ENCODE data around the gene ESR1. TPM values are rescaled to one million over a fixed set of nuclear protein-coding genes. Genes with fewer than 3 reads are reported as not detected.

Gene ESR1
- polyA plus RNA-seq, 4 donors: 0.13 to 0.55 TPM; not detected in 2

GRCh38 chr6:151869345-151869744, 61.9 kb downstream of the ESR1 start:
- DNase-seq (no peak), FAIRE-seq (no peak)
- 75 to 96% (median 81%) methylated on average over 1 of the region's 1 CpG for WGBS, 3 donors
- no peak overlapping the region for H3K4me3 ChIP-seq (ENCODE audit: low read depth in 1 of 3, low read length in 3 of 3)
- no peak overlapping the region for H3K27ac ChIP-seq (ENCODE audit: low read depth in 1 of 3, low read length in 2 of 3)
- H3K27me3 ChIP-seq (ENCODE audit: control insufficient read depth in 3 of 3, insufficient read depth in 3 of 3, low read length in 3 of 3): no peaks in the 10 kb centered on the region
- H3K4me1 ChIP-seq (ENCODE audit: control insufficient read depth in 3 of 3, insufficient read depth in 2 of 3, low read depth in 1 of 3, low read length in 2 of 3): no peaks in the 10 kb centered on the region
- no peaks in the 10 kb centered on the region for H3K36me3 ChIP-seq (ENCODE audit: control insufficient read depth in 3 of 3, insufficient read depth in 2 of 3, low read depth in 1 of 3, low read length in 3 of 3)
- peaks cover 0 to 7% of the 10 kb centered on the region in 2 donors for H3K9me3 ChIP-seq (ENCODE audit: control insufficient read depth in 2 of 2, insufficient read depth in 1 of 2, low read depth in 1 of 2, low read length in 1 of 2)

GRCh38 chr6:151869787-151870186, 62.3 kb downstream of the ESR1 start:
- 54 to 58% (median 55%) methylated on average over 1 of the region's 1 CpG for WGBS, 3 donors
- Histone ChIP-seq H3K27ac (ENCODE audit: low read depth in 1 of 3, low read length in 2 of 3) (no peak overlapping the region), H3K36me3 (ENCODE audit: control insufficient read depth in 3 of 3, insufficient read depth in 2 of 3, low read depth in 1 of 3, low read length in 3 of 3) (no peaks in the 10 kb centered on the region), H3K4me1 (ENCODE audit: control insufficient read depth in 3 of 3, insufficient read depth in 2 of 3, low read depth in 1 of 3, low read length in 2 of 3) (no peaks in the 10 kb centered on the region), H3K27me3 (ENCODE audit: control insufficient read depth in 3 of 3, insufficient read depth in 3 of 3, low read length in 3 of 3) (no peaks in the 10 kb centered on the region), H3K4me3 (ENCODE audit: low read depth in 1 of 3, low read length in 3 of 3) (no peak overlapping the region), H3K9me3 (ENCODE audit: control insufficient read depth in 2 of 2, insufficient read depth in 1 of 2, low read depth in 1 of 2, low read length in 1 of 2) (peaks cover 0 to 7% of the 10 kb centered on the region in 2 donors)
- FAIRE-seq (no peak), DNase-seq (no peak)

GRCh38 chr6:151870375-151870774, 62.9 kb downstream of the ESR1 start:
- Histone ChIP-seq H3K27me3 (ENCODE audit: control insufficient read depth in 3 of 3, insufficient read depth in 3 of 3, low read length in 3 of 3) (no peaks in the 10 kb centered on the region), H3K4me3 (ENCODE audit: low read depth in 1 of 3, low read length in 3 of 3) (no peak overlapping the region), H3K4me1 (ENCODE audit: control insufficient read depth in 3 of 3, insufficient read depth in 2 of 3, low read depth in 1 of 3, low read length in 2 of 3) (no peaks in the 10 kb centered on the region), H3K9me3 (ENCODE audit: control insufficient read depth in 2 of 2, insufficient read depth in 1 of 2, low read depth in 1 of 2, low read length in 1 of 2) (peaks cover 0 to 6% of the 10 kb centered on the region in 2 donors), H3K27ac (ENCODE audit: low read depth in 1 of 3, low read length in 2 of 3) (no peak overlapping the region), H3K36me3 (ENCODE audit: control insufficient read depth in 3 of 3, insufficient read depth in 2 of 3, low read depth in 1 of 3, low read length in 3 of 3) (no peaks in the 10 kb centered on the region)
- WGBS, 3 donors: 91 to 97% (median 93%) methylated on average over 2 of the region's 2 CpGs
- FAIRE-seq (no peak), DNase-seq (no peak)

- Histone ChIP-seq H3K4me1 (ENCODE audit: control insufficient read depth in 3 of 3, insufficient read depth in 2 of 3, low read depth in 1 of 3, low read length in 2 of 3) (no peaks in the 10 kb centered on the region), H3K27me3 (ENCODE audit: control insufficient read depth in 3 of 3, insufficient read depth in 3 of 3, low read length in 3 of 3) (peaks cover 0 to 2% (median 0%) of the 10 kb centered on the region in 3 donors), H3K9me3 (ENCODE audit: control insufficient read depth in 2 of 2, insufficient read depth in 1 of 2, low read depth in 1 of 2, low read length in 1 of 2) (no peaks in the 10 kb centered on the region), H3K4me3 (ENCODE audit: low read depth in 1 of 3, low read length in 3 of 3) (no peak overlapping the region), H3K36me3 (ENCODE audit: control insufficient read depth in 3 of 3, insufficient read depth in 2 of 3, low read depth in 1 of 3, low read length in 3 of 3) (no peaks in the 10 kb centered on the region), H3K27ac (ENCODE audit: low read depth in 1 of 3, low read length in 2 of 3) (no peak overlapping the region)
- FAIRE-seq (no peak), DNase-seq (no peak)
- WGBS, 3 donors: 0 to 29% (median 0%) methylated on average over 1 of the region's 1 CpG
Observed at GRCh38 chr6:151875524-151875923, 68.0 kb downstream of the ESR1 start.

DNA sequence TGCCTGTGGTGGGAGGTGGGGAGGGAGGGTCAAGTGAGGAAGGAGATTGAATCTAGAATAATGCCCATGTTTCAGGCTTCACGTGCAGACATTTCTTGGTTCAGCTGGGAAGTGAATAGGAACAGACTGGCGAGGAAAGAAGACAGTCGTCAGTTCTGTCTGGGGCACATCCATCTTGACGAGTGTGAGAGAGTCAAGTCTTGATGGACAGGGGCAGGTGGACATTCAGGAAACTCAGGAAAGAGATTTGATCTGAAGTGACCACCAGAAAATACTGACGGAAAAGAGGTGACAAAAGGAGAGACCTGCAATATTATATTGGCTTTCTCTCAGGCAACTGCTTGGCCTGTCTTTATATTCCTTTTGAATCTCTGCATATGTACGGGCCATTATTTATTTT, 68.6 kb downstream of the ESR1 start:
- no peak overlapping the region for H3K4me3 ChIP-seq (ENCODE audit: low read depth in 1 of 3, low read length in 3 of 3)
- FAIRE-seq (no peak), DNase-seq (no peak)
- no peak overlapping the region for H3K27ac ChIP-seq (ENCODE audit: low read depth in 1 of 3, low read length in 2 of 3)
- WGBS, 3 donors: 80 to 86% (median 83%) methylated on average over 6 of the region's 6 CpGs
- H3K4me1 ChIP-seq (ENCODE audit: control insufficient read depth in 3 of 3, insufficient read depth in 2 of 3, low read depth in 1 of 3, low read length in 2 of 3): no peaks in the 10 kb centered on the region
- no peaks in the 10 kb centered on the region for H3K9me3 ChIP-seq (ENCODE audit: control insufficient read depth in 2 of 2, insufficient read depth in 1 of 2, low read depth in 1 of 2, low read length in 1 of 2)
- H3K36me3 ChIP-seq (ENCODE audit: control insufficient read depth in 3 of 3, insufficient read depth in 2 of 3, low read depth in 1 of 3, low read length in 3 of 3): no peaks in the 10 kb centered on the region
- H3K27me3 ChIP-seq (ENCODE audit: control insufficient read depth in 3 of 3, insufficient read depth in 3 of 3, low read length in 3 of 3): peaks cover 0 to 2% (median 0%) of the 10 kb centered on the region in 3 donors

DNA sequence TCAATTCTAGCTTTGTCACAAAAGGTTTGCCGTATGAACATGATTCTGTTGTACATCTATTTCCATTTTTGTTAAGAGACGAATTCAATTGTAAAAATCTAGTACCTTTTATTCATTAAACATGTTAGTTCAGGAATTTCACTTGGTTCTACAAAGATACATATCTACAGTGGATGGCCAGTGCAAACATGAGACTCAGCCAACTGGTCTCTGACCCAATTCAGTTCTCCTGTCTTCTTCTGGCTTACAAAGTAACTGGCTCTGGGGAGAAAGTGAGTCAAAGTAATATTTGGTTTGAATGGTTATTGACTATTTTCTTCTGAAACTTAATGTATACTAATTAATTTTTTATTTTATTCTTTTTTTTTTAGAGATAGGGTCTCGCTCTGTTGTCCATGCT, 70.0 kb downstream of the ESR1 start:
- FAIRE-seq: no peak
- no peaks in the 10 kb centered on the region for H3K36me3 ChIP-seq (ENCODE audit: control insufficient read depth in 3 of 3, insufficient read depth in 2 of 3, low read depth in 1 of 3, low read length in 3 of 3)
- no peak overlapping the region for H3K4me3 ChIP-seq (ENCODE audit: low read depth in 1 of 3, low read length in 3 of 3)
- WGBS, 3 donors: 83 to 90% (median 89%) methylated on average over 3 of the region's 3 CpGs
- peaks cover 0 to 2% (median 0%) of the 10 kb centered on the region in 3 donors for H3K27me3 ChIP-seq (ENCODE audit: control insufficient read depth in 3 of 3, insufficient read depth in 3 of 3, low read length in 3 of 3)
- no peak overlapping the region for H3K27ac ChIP-seq (ENCODE audit: low read depth in 1 of 3, low read length in 2 of 3)
- DNase-seq: no peak
- no peaks in the 10 kb centered on the region for H3K4me1 ChIP-seq (ENCODE audit: control insufficient read depth in 3 of 3, insufficient read depth in 2 of 3, low read depth in 1 of 3, low read length in 2 of 3)
- no peaks in the 10 kb centered on the region for H3K9me3 ChIP-seq (ENCODE audit: control insufficient read depth in 2 of 2, insufficient read depth in 1 of 2, low read depth in 1 of 2, low read length in 1 of 2)

DNA sequence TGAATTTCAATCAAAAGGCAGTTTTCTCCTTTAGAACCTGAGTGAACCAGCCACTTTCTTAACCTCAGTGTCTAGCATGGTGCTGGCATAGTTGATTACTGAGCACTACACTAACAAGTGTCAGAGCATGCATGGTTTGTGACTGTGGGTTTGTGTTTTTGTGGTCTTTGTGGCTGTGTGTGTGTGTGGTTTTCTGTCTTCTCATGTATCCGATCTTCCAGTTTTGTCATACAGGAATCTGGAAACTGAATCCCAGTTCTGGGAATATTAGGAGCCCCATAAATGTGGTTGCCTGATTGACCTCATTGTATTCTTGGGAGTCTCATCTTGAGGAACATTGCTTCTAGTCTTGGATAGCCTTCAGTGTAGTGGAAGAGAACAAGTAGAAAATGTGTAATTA, 73.7 kb downstream of the ESR1 start:
- no peak overlapping the region for H3K27ac ChIP-seq (ENCODE audit: low read depth in 1 of 3, low read length in 2 of 3)
- WGBS, 3 donors: 79 to 84% (median 84%) methylated on average over 1 of the region's 1 CpG
- no peak overlapping the region for H3K4me3 ChIP-seq (ENCODE audit: low read depth in 1 of 3, low read length in 3 of 3)
- H3K9me3 ChIP-seq (ENCODE audit: control insufficient read depth in 2 of 2, insufficient read depth in 1 of 2, low read depth in 1 of 2, low read length in 1 of 2): no peaks in the 10 kb centered on the region
- H3K4me1 ChIP-seq (ENCODE audit: control insufficient read depth in 3 of 3, insufficient read depth in 2 of 3, low read depth in 1 of 3, low read length in 2 of 3): no peaks in the 10 kb centered on the region
- no peak for FAIRE-seq
- DNase-seq: no peak
- H3K36me3 ChIP-seq (ENCODE audit: control insufficient read depth in 3 of 3, insufficient read depth in 2 of 3, low read depth in 1 of 3, low read length in 3 of 3): no peaks in the 10 kb centered on the region
- peaks cover 0 to 2% (median 2%) of the 10 kb centered on the region in 3 donors for H3K27me3 ChIP-seq (ENCODE audit: control insufficient read depth in 3 of 3, insufficient read depth in 3 of 3, low read length in 3 of 3)

DNA sequence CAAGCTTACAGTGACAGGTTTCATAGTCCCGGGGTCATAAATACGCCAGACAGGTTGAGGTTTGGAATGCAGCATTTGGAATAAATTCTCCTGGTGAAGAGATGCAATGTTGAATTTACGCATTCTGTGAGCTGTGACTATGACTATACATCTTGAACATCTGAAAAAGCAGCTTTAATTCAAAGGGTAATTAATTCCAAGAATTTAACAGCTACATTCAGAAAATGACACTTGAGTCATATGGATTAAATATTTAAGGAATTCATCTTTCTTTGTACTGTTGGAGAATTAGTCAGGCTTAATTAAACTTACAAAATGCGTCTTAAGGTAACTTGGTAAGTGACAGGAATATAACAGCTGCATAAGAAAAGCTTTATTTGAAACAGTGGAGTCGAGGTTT, 74.7 kb downstream of the ESR1 start:
- Histone ChIP-seq H3K27me3 (ENCODE audit: control insufficient read depth in 3 of 3, insufficient read depth in 3 of 3, low read length in 3 of 3) (peaks cover 0 to 2% (median 2%) of the 10 kb centered on the region in 3 donors), H3K9me3 (ENCODE audit: control insufficient read depth in 2 of 2, insufficient read depth in 1 of 2, low read depth in 1 of 2, low read length in 1 of 2) (no peaks in the 10 kb centered on the region), H3K4me3 (ENCODE audit: low read depth in 1 of 3, low read length in 3 of 3) (no peak overlapping the region), H3K27ac (ENCODE audit: low read depth in 1 of 3, low read length in 2 of 3) (no peak overlapping the region), H3K4me1 (ENCODE audit: control insufficient read depth in 3 of 3, insufficient read depth in 2 of 3, low read depth in 1 of 3, low read length in 2 of 3) (no peaks in the 10 kb centered on the region), H3K36me3 (ENCODE audit: control insufficient read depth in 3 of 3, insufficient read depth in 2 of 3, low read depth in 1 of 3, low read length in 3 of 3) (no peaks in the 10 kb centered on the region)
- 88 to 94% (median 90%) methylated on average over 5 of the region's 5 CpGs for WGBS, 3 donors
- DNase-seq (no peak), FAIRE-seq (no peak)

DNA sequence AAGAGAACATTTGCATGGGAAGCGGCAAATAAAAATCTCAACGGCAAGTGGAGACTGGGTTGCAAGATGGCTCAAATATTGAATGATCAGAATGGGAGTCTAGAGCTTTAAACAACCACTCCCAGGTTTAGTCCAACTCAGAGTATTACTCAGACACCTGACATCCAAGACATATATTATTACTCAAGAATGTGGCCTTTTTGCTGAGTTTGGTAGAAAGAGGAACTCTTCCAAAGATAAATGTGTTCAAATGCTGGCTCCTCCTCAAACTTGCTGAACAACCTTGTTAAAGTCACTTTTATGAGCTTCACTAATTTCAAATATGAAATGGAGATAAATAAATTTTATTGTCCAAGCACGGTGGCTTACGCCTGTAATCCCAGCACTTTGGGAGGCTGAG, 77.8 kb downstream of the ESR1 start:
- Histone ChIP-seq H3K27me3 (ENCODE audit: control insufficient read depth in 3 of 3, insufficient read depth in 3 of 3, low read length in 3 of 3) (peaks cover 0 to 2% (median 0%) of the 10 kb centered on the region in 3 donors), H3K4me3 (ENCODE audit: low read depth in 1 of 3, low read length in 3 of 3) (no peak overlapping the region), H3K9me3 (ENCODE audit: control insufficient read depth in 2 of 2, insufficient read depth in 1 of 2, low read depth in 1 of 2, low read length in 1 of 2) (no peaks in the 10 kb centered on the region), H3K4me1 (ENCODE audit: control insufficient read depth in 3 of 3, insufficient read depth in 2 of 3, low read depth in 1 of 3, low read length in 2 of 3) (no peaks in the 10 kb centered on the region), H3K27ac (ENCODE audit: low read depth in 1 of 3, low read length in 2 of 3) (no peak overlapping the region), H3K36me3 (ENCODE audit: control insufficient read depth in 3 of 3, insufficient read depth in 2 of 3, low read depth in 1 of 3, low read length in 3 of 3) (no peaks in the 10 kb centered on the region)
- DNase-seq (no peak), FAIRE-seq (no peak)
- 87 to 92% (median 88%) methylated on average over 4 of the region's 4 CpGs for WGBS, 3 donors
